PC-9 (cell line): ENCODE measurements around the gene SYN1. TPM values are rescaled to one million over a fixed set of nuclear protein-coding genes. Genes with fewer than 3 reads are reported as not detected.

ENCODE experiments used
- BruUV-seq: library from RNA; stranded (reverse); fragments of 400-500 nt; replicated peaks from 2 replicates; lab custom pipeline; 2021; lab: Mats Ljungman, UMichigan
- CTCF ChIA-PET: fragments of 300-600 bp; sonication (Branson Sonifier 250); formaldehyde crosslinking; loops from one replicate; lab custom pipeline; 2022; ENCODE audit warnings: antibody characterized with exemption; lab: Charles Lee
- POLR2A ChIA-PET: fragments of 300-600 bp; sonication (Branson Sonifier 250); formaldehyde crosslinking; loops from one replicate; lab custom pipeline; 2022; ENCODE audit warnings: antibody characterized with exemption; ENCODE audit not compliant: unreplicated experiment; lab: Charles Lee
- DNase-seq, 2 experiments: peaks; one replicate each; pipeline versions ENCODE4 v3.0.0 to v3.0.0-alpha.2; 2015 to 2022; ENCODE audit warnings: mixed read lengths in 1 of 2
- H2AFZ ChIP-seq: fragments of 200-600 bp; sonication (generic); 2 replicates; pipeline ENCODE4 v1.8.1; 2017; ENCODE audit warnings: antibody characterized with exemption
- H3F3A ChIP-seq: fragments of 200-600 bp; sonication (generic); 2 replicates; pipeline ENCODE4 v1.8.1; 2017; ENCODE audit warnings: antibody characterized with exemption, mild to moderate bottlenecking, low read depth; ENCODE audit not compliant: insufficient read depth
- H3K27ac ChIP-seq: fragments of 200-600 bp; sonication (generic); 2 replicates; pipeline ENCODE4 v1.6.1; 2016; ENCODE audit warnings: mixed run types
- H3K27me3 ChIP-seq: fragments of 200-600 bp; sonication (generic); 2 replicates; pipeline ENCODE4 v1.6.1; 2016; ENCODE audit warnings: low read depth, mixed run types; ENCODE audit not compliant: insufficient read depth
- H3K36me3 ChIP-seq: fragments of 200-600 bp; sonication (generic); 2 replicates; pipeline ENCODE4 v1.6.1; 2016; ENCODE audit warnings: low read depth, mixed run types
- H3K4me1 ChIP-seq: fragments of 200-600 bp; sonication (generic); replicated peaks from 2 replicates; pipeline ENCODE4 v1.6.1; 2016; ENCODE audit warnings: mixed run types; ENCODE audit not compliant: insufficient read depth
- H3K4me2 ChIP-seq: fragments of 200-600 bp; sonication (generic); 2 replicates; pipeline ENCODE4 v1.6.1; 2017; ENCODE audit warnings: mixed run types
- H3K4me3 ChIP-seq: fragments of 200-600 bp; sonication (generic); 2 replicates; pipeline ENCODE4 v1.6.1; 2016; ENCODE audit warnings: mixed run types
- H3K79me2 ChIP-seq: fragments of 200-600 bp; sonication (generic); 2 replicates; pipeline ENCODE4 v1.6.1; 2017; ENCODE audit warnings: low read depth, mixed run types
- H3K9me2 ChIP-seq: fragments of 200-600 bp; sonication (generic); 2 replicates; pipeline ENCODE4 v1.8.1; 2017; ENCODE audit warnings: mild to moderate bottlenecking; ENCODE audit not compliant: insufficient read depth
- H3K9me3 ChIP-seq: fragments of 200-600 bp; sonication (generic); 2 replicates; pipeline ENCODE4 v1.8.1; 2016; ENCODE audit warnings: low read depth; ENCODE audit not compliant: insufficient read depth
- H4K20me1 ChIP-seq: fragments of 200-600 bp; sonication (generic); 2 replicates; pipeline ENCODE4 v1.8.1; 2017; ENCODE audit not compliant: insufficient read depth
- EZH2 ChIP-seq: fragments of 200-600 bp; sonication (generic); IDR thresholded peaks from 2 replicates; pipeline ENCODE4 v1.8.0; 2017; ENCODE audit warnings: antibody characterized with exemption, low read depth
- intact Hi-C: fragments of 100-400 bp; cut with micrococcal nuclease; formaldehyde crosslinking; loops from one replicate; pipeline ENCODE4 v1.10.0; 2022; ENCODE audit not compliant: unreplicated experiment
- microRNA-seq: library from miRNA; unstranded; fragments of <30 nt; microRNA quantifications from one replicate; pipeline ENCODE4 v1.2.0, GENCODE V29; 2021; ENCODE audit warnings: borderline number of aligned reads, borderline replicate concordance
- total RNA-seq: library from RNA; stranded (reverse); gene quantifications from 2 replicates; pipeline ENCODE4 v1.2.3, GENCODE V29; 2021
- TF ChIP-seq, protein P1 (sequence below): fragments of 200-600 bp; sonication (generic); conservative IDR thresholded peaks from 2 replicates; pipeline ENCODE4 v1.6.1; 2017; ENCODE audit warnings: mixed run types, antibody characterized with exemption, mild to moderate bottlenecking, moderate library complexity

The SYN1 gene
- total RNA-seq, 1 experiment from 2014 or later, result not detected

DNA sequence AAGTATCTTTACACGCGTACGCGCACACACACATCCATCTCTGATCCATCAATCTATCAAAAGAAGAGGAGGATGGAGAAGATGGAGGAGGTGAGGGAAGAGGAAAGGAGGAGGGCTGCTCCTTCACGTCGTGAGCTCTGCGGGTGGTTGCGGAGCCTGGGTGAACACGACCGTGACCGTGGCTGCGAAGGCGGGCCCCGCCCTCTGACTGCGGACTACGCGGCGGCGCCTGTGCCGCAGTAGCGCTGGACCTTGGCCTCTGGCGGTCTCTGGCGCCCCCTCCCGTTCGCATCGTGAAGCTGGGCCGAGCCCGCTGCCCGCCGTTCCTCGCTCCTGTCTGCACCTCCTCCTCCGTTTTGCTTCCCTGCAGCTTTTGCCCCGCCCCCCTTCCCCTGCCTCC, 96.4 kb downstream of the SYN1 start:
- peak in 1 of 2 experiments; percentile 69 for DNase-seq
- H3K36me3 ChIP-seq, result no peaks in the 10 kb centered on the region
- no peak for TF ChIP-seq EZH2
- TF ChIP-seq, protein P1, sequence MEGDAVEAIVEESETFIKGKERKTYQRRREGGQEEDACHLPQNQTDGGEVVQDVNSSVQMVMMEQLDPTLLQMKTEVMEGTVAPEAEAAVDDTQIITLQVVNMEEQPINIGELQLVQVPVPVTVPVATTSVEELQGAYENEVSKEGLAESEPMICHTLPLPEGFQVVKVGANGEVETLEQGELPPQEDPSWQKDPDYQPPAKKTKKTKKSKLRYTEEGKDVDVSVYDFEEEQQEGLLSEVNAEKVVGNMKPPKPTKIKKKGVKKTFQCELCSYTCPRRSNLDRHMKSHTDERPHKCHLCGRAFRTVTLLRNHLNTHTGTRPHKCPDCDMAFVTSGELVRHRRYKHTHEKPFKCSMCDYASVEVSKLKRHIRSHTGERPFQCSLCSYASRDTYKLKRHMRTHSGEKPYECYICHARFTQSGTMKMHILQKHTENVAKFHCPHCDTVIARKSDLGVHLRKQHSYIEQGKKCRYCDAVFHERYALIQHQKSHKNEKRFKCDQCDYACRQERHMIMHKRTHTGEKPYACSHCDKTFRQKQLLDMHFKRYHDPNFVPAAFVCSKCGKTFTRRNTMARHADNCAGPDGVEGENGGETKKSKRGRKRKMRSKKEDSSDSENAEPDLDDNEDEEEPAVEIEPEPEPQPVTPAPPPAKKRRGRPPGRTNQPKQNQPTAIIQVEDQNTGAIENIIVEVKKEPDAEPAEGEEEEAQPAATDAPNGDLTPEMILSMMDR, result peak; percentile 62
- no peaks in the 10 kb centered on the region for H4K20me1 ChIP-seq
- H3K79me2 ChIP-seq, result no peaks in the 10 kb centered on the region
- intact Hi-C loops, result loop anchor here (5.0 kb wide), 1 partner anchor 331 kb away; the partner anchor contains the start of gene UBA1
- no peaks in the 10 kb centered on the region for H3K9me3 ChIP-seq
- peak overlapping the region; percentile 61 for H3K4me2 ChIP-seq
- no peak overlapping the region for H3K27ac ChIP-seq
- POLR2A ChIA-PET, result no interaction called here
- H3K4me1 ChIP-seq, result no peaks in the 10 kb centered on the region
- BruUV-seq, result no TSS peak
- CTCF ChIA-PET, result interaction anchor here (0.5 to 1.1 kb wide), 3 partner anchors 26 to 463 kb away, joined by 3 to 6 read pairs (median 4); no protein-coding TSS in a partner anchor
- H2AFZ ChIP-seq, result peak overlapping the region; percentile 72
- no peaks in the 10 kb centered on the region for H3F3A ChIP-seq
- peak overlapping the region; percentile 47; the same call in 1 of the 2 replicates for H3K4me3 ChIP-seq
- no peaks in the 10 kb centered on the region for H3K27me3 ChIP-seq
- H3K9me2 ChIP-seq, result no peaks in the 10 kb centered on the region

Small RNA genes within 50 kb of the gene (microRNA-seq; reads per million reads assigned to microRNA genes)
- not detected for gene MIR4769

Other genes with a start within 250 kb of the SYN1 start
- not detected in 2 replicates for gene ZNF157, start 249.3 kb downstream of the SYN1 start, total RNA-seq
- 1.8 and 3.1 TPM in 2 replicates for gene ZNF41, start 136.6 kb downstream of the SYN1 start, total RNA-seq
- gene ARAF, start 58.7 kb downstream of the SYN1 start, total RNA-seq, result 27.3 and 31.1 TPM in 2 replicates
- 48.6 and 59.5 TPM in 2 replicates for gene TIMP1, start 37.4 kb downstream of the SYN1 start, total RNA-seq
- 0.48 and 0.53 TPM in 2 replicates for gene CFP, start 10.1 kb upstream of the SYN1 start, total RNA-seq
- 16.4 and 22.0 TPM in 2 replicates for gene ELK1, start 30.7 kb upstream of the SYN1 start, total RNA-seq
- gene UXT, start 39.3 kb upstream of the SYN1 start, total RNA-seq, result 46.0 and 53.8 TPM in 2 replicates
- 2.0 and 3.7 TPM in 2 replicates for gene ZNF81, start 217.0 kb upstream of the SYN1 start, total RNA-seq